ENCODE results near the gene ZNF587B. TPM values are rescaled to one million over a fixed set of nuclear protein-coding genes. Genes with fewer than 3 reads are reported as not detected.
"Not testable (repeated sequence)": the region's sequence is repeated elsewhere in the genome, so short reads cannot be mapped to it uniquely, and the experiment has no call there.

ZNF587B gene
- total and polyA plus RNA-seq, 2 experiments from 2014 or later = 5.1 to 10.1 TPM

DNA sequence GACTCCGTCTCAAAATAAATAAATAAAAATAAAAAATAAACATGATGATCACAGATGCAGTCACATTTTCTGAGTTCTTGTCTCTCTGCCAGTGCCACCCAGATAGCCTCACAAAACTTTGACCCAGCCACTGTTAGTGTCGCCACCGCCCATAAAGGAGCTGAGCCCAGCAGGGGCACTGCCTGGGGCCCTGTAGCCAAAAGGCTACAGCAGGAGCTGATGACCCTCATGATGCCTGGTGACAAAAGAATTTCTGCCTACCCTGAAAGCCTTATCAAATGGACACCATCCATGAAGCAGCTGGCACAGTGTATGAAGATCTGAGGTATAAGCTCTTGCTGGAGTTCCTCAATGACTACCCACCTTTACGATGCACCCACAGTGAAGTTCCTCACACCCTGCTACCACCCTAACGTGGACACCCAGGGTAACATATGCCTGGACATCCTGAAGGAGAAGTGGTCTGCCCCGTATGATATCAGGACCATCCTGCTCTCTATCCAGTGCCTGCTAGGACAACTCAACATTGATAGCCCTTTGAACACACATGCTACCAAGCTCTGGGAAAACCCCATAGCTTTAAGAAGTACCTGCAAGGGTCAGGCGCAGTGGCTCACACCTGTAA is 37.9 kb downstream of the ZNF587B start:
- Histone ChIP-seq H3K9me3 (ENCODE audit: low read depth) (no peaks in the 10 kb centered on the region), H3K9me2 (ENCODE audit: insufficient read depth) (no peaks in the 10 kb centered on the region), H3K4me2 (ENCODE audit: unreplicated experiment) (no peak overlapping the region), H3K36me3 (ENCODE audit: low read depth) (peaks cover 76% of the 10 kb centered on the region), H3F3A (ENCODE audit: insufficient read depth) (peaks cover 57% of the 10 kb centered on the region), H3K27me3 (replicated peaks; ENCODE audit: insufficient read depth) (no peaks in the 10 kb centered on the region), H3K27ac (no peak overlapping the region), H3K79me2 (ENCODE audit: insufficient read depth) (peaks cover 47% of the 10 kb centered on the region), H3K4me3 (no peak overlapping the region), H2AFZ (no peak overlapping the region), H4K20me1 (ENCODE audit: insufficient read depth) (no peaks in the 10 kb centered on the region), H3K4me1 (ENCODE audit: insufficient read depth) (no peaks in the 10 kb centered on the region), H3K9ac (no peak overlapping the region)
- no peak for DNase-seq
- in situ Hi-C loops (cut with MboI) = no loop called here
- WGBS, 2 experiments (ENCODE audit: low coverage in 1 of 2, low lambda C conversion rate in 2 of 2, missing lambda C conversion rate in 2 of 2) = 94% methylated on average over 7 of the region's 7 CpGs
- TF ChIP-seq EZH2 (IDR thresholded peaks at IDR 0.05; ENCODE audit: insufficient read depth, poor library complexity, severe bottlenecking) = no peak
- TF ChIP-seq EZH2phosphoT487 (IDR thresholded peaks at IDR 0.05; ENCODE audit: insufficient read depth, low read depth) = no peak

DNA sequence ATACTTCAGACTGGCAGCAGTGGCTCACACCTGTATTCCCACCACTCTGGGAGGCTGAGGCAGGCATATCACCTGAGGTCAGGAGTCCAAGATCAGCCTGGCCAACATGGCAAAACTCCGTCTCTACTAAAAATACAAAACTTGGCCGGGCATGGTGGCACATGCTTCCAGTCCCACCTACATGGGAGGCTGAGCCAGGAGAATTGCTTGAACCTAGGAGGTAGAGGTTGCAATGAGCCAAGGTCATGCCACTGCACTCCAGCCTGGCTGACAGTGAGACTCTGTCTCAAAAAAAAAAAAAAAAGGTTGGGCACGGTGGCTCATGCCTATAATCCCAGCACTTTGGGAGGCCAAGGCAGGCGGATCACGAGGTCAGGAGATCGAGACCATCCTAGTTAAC is 39.6 kb downstream of the ZNF587B start:
- 99 to 100% methylated on average over 6 of the region's 6 CpGs for WGBS, 2 experiments (ENCODE audit: low coverage in 1 of 2, low lambda C conversion rate in 2 of 2, missing lambda C conversion rate in 2 of 2)
- H3K4me2 ChIP-seq (ENCODE audit: unreplicated experiment); H3K9me2 ChIP-seq (ENCODE audit: insufficient read depth); H2AFZ ChIP-seq; H3K27ac ChIP-seq; H3K27me3 ChIP-seq (replicated peaks; ENCODE audit: insufficient read depth); in situ Hi-C loops (cut with MboI); H3K4me3 ChIP-seq; H4K20me1 ChIP-seq (ENCODE audit: insufficient read depth); H3K9ac ChIP-seq; H3K9me3 ChIP-seq (ENCODE audit: low read depth); H3K4me1 ChIP-seq (ENCODE audit: insufficient read depth); DNase-seq: not testable (repeated sequence)
- peaks cover 37% of the 10 kb centered on the region; the same call in 1 of the 2 replicates for H3K79me2 ChIP-seq (ENCODE audit: insufficient read depth)
- peaks cover 67% of the 10 kb centered on the region for H3F3A ChIP-seq (ENCODE audit: insufficient read depth)
- H3K36me3 ChIP-seq (ENCODE audit: low read depth) = peaks cover 82% of the 10 kb centered on the region

DNA sequence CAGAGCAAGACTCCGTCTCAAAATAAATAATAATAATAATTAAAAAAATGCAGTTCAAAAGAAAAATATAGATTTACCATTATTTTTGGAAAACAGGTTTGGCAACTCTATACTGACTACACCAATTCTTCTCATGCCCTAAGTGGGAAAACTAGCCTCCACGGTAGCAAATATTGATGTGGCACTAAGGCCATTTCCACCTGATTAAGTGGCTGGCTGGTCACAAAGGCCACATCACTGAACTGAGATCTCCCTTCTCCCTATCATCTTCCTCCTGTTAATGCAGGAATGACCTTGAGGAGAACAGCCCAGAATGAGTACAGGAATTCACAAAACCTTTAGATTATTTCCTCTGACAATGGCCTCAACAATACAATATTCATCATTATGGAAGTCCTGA is 40.1 kb downstream of the ZNF587B start:
- no peak for TF ChIP-seq EZH2 (IDR thresholded peaks at IDR 0.05; ENCODE audit: insufficient read depth, poor library complexity, severe bottlenecking)
- no peak for TF ChIP-seq EZH2phosphoT487 (IDR thresholded peaks at IDR 0.05; ENCODE audit: insufficient read depth, low read depth)
- Histone ChIP-seq H3K27me3 (replicated peaks; ENCODE audit: insufficient read depth) (no peaks in the 10 kb centered on the region), H2AFZ (no peak overlapping the region), H3K36me3 (ENCODE audit: low read depth) (peaks cover 77% of the 10 kb centered on the region), H4K20me1 (ENCODE audit: insufficient read depth) (no peaks in the 10 kb centered on the region), H3K4me2 (ENCODE audit: unreplicated experiment) (no peak overlapping the region), H3K79me2 (ENCODE audit: insufficient read depth) (peaks cover 35% of the 10 kb centered on the region; the same call in 1 of the 2 replicates), H3K9me2 (ENCODE audit: insufficient read depth) (no peaks in the 10 kb centered on the region), H3K4me3 (no peak overlapping the region), H3F3A (ENCODE audit: insufficient read depth) (peaks cover 67% of the 10 kb centered on the region), H3K9ac (no peak overlapping the region), H3K4me1 (ENCODE audit: insufficient read depth) (no peaks in the 10 kb centered on the region), H3K9me3 (ENCODE audit: low read depth) (peaks cover 5% of the 10 kb centered on the region), H3K27ac (no peak overlapping the region)
- in situ Hi-C loops (cut with MboI) = no loop called here
- 92 to 100% methylated on average over 2 of the region's 2 CpGs for WGBS, 2 experiments (ENCODE audit: low coverage in 1 of 2, low lambda C conversion rate in 2 of 2, missing lambda C conversion rate in 2 of 2)
- DNase-seq = no peak

DNA sequence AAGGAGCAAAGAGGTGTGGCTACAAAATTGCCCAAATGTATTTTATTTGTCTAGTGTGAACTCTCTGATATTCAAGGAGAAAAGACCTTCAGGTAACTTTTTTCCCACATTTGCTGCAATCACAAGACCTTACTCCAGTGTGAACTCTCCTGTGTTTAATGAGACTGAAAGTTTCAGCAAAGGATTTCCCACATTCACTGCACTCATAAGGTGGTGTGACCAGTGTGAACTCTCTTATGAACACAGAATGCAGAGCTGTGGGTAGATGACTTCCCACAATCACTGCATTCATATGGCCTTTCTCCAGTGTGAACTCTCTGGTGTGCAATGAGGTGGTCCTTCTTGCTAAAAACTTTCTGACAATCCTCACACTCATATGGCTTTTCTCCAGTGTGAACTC is 42.4 kb downstream of the ZNF587B start:
- Histone ChIP-seq H3F3A (ENCODE audit: insufficient read depth) (peaks cover 59% of the 10 kb centered on the region), H4K20me1 (ENCODE audit: insufficient read depth) (no peaks in the 10 kb centered on the region), H3K27ac (no peak overlapping the region), H3K9me3 (ENCODE audit: low read depth) (peaks cover 5% of the 10 kb centered on the region), H3K79me2 (ENCODE audit: insufficient read depth) (peaks cover 23% of the 10 kb centered on the region), H3K4me2 (ENCODE audit: unreplicated experiment) (no peak overlapping the region), H3K4me3 (no peak overlapping the region), H3K9me2 (ENCODE audit: insufficient read depth) (no peaks in the 10 kb centered on the region), H3K27me3 (replicated peaks; ENCODE audit: insufficient read depth) (no peaks in the 10 kb centered on the region), H3K4me1 (ENCODE audit: insufficient read depth) (no peaks in the 10 kb centered on the region), H3K36me3 (ENCODE audit: low read depth) (peaks cover 58% of the 10 kb centered on the region), H3K9ac (no peak overlapping the region), H2AFZ (no peak overlapping the region)
- in situ Hi-C loops (cut with MboI) = no loop called here
- peak; percentile 14 for DNase-seq
- TF ChIP-seq EZH2phosphoT487 (IDR thresholded peaks at IDR 0.05; ENCODE audit: insufficient read depth, low read depth) = no peak
- no peak for TF ChIP-seq EZH2 (IDR thresholded peaks at IDR 0.05; ENCODE audit: insufficient read depth, poor library complexity, severe bottlenecking)

DNA sequence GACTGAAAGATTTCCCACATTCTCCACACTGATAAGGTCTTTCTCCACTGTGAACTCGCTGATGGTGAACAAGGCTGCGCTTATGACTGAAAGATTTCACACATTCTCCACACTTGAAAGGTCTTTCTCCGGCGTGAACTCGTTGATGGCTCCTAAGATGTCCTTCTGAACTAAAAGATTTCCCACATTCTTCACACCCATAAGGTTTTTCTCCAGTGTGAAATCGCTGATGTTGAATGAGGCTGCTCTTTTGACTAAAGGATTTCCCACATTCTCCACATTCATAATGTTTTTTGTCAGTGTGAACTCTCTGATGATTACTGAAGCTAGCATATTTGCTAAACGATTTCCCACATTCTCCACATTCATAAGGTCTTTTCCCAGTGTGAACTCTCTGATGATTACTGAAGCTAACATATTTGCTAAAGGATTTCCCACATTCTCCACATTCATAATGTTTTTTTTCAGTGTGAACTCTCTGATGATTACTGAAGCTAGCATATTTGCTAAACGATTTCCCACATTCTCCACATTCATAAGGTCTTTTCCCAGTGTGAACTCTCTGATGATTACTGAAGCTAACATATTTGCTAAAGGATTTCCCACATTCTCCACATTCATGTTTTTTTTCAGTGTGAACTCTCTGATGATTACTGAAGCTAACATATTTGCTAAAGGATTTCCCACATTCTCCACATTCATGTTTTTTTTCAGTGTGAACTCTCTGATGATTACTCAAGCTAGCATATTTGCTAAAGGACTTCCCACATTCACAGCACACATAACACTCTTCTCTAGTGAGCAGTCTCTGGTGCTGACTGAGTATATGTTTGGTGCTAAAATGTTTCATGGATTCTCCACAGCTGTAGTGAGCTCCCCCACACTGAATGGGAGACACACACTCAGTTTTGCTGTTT is 44.0 kb downstream of the ZNF587B start:
- H3K4me3 ChIP-seq; H4K20me1 ChIP-seq (ENCODE audit: insufficient read depth); H3K27me3 ChIP-seq (replicated peaks; ENCODE audit: insufficient read depth); H3K9me3 ChIP-seq (ENCODE audit: low read depth); in situ Hi-C loops (cut with MboI); H3K4me2 ChIP-seq (ENCODE audit: unreplicated experiment); H2AFZ ChIP-seq; H3K9me2 ChIP-seq (ENCODE audit: insufficient read depth); H3K27ac ChIP-seq; H3K4me1 ChIP-seq (ENCODE audit: insufficient read depth); H3K9ac ChIP-seq: not testable (repeated sequence)
- peaks cover 53% of the 10 kb centered on the region for H3F3A ChIP-seq (ENCODE audit: insufficient read depth)
- peaks cover 28% of the 10 kb centered on the region for H3K79me2 ChIP-seq (ENCODE audit: insufficient read depth)
- H3K36me3 ChIP-seq (ENCODE audit: low read depth) = peaks cover 45% of the 10 kb centered on the region
- WGBS, 2 experiments (ENCODE audit: low coverage in 1 of 2, low lambda C conversion rate in 2 of 2, missing lambda C conversion rate in 2 of 2) = 89 to 94% methylated on average over 8 of the region's 8 CpGs
- peak; percentile 25 for DNase-seq

Measured in GM23248 (cell line).